ENCODE measurements around the gene SPATA2. TPM values are rescaled to one million over a fixed set of nuclear protein-coding genes. Genes with fewer than 3 reads are reported as not detected.
"Not testable (repeated sequence)": the region's sequence is repeated elsewhere in the genome, so short reads cannot be mapped to it uniquely, and the experiment has no call there.

Gene SPATA2
- total RNA-seq, 4 donors from 2014 or later = 2.7 to 7.2 (median 4.9) TPM

- ATAC-seq = no peak
- no peak overlapping the region for H3K4me3 ChIP-seq
- peaks cover 0 to 89% of the 10 kb centered on the region in 2 donors for H3K36me3 ChIP-seq
- no peak overlapping the region for H3K27ac ChIP-seq
- TF ChIP-seq CTCF (IDR thresholded peaks at IDR 0.05) (no peak), POLR2AphosphoS5 (IDR thresholded peaks at IDR 0.05) (no peak), POLR2A (IDR thresholded peaks at IDR 0.05) (no peak), EP300 (IDR thresholded peaks at IDR 0.05) (no peak)
- H3K9me3 ChIP-seq = no peaks in the 10 kb centered on the region
- WGBS, 2 donors (ENCODE audit: low coverage in 1 of 2) = 87 to 90% methylated on average over 5 to 6 of the region's 6 CpGs
- H3K4me1 ChIP-seq = peaks cover 0 to 3% (median 0%) of the 10 kb centered on the region in 3 donors
- H3K27me3 ChIP-seq = no peaks in the 10 kb centered on the region
Measured at GRCh38 chr20:49862607-49863200, 52.6 kb downstream of the SPATA2 start.

DNA sequence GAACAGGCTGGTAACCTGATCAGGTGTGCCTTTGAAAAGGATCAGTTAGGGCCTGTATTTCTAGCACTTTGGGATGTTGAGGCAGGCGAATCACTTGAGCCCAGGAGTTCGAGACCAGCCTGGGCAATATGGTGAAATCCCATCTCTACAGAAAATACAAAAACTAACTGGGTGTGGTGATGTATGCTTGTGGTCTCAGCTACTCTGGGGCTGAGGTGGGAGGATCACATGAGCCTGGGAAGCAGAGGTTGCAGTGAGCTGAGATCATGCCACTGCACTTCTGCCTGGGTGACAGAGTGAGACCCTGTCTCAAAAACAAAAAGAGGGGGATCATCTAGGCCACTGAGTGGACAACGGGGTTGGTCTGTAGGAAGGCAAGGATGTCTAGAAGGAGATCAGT is 54.1 kb downstream of the SPATA2 start:
- not testable (repeated sequence) for H3K4me1 ChIP-seq, H3K4me3 ChIP-seq, H3K27me3 ChIP-seq, H3K9me3 ChIP-seq, H3K27ac ChIP-seq, ATAC-seq
- H3K36me3 ChIP-seq = peaks cover 0 to 98% of the 10 kb centered on the region in 2 donors
- WGBS, 2 donors (ENCODE audit: low coverage in 1 of 2) = 90 to 93% methylated on average over 1 to 2 of the region's 3 CpGs

DNA sequence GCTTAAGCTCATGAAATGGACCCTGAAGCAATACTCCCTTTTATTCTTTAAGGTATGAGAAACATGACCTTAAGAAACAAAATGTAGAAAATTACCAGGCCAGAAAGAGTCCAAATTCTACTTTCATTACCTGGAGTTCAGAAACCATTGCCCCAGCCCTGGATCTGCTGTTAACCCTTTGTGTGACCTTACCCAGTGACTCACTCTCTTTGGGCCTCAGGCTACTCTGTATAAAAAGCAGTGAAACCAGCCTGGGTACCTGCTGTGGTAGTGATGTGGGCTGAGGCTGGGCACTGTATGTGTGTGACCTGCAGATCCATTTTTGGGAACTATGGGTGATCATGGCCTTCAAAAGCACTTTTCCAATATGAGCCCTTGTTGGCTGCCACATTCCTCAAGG is 55.5 kb downstream of the SPATA2 start:
- Histone ChIP-seq H3K36me3 (peaks cover 0 to 98% of the 10 kb centered on the region in 2 donors), H3K4me1 (no peaks in the 10 kb centered on the region), H3K27ac (no peak overlapping the region)

DNA sequence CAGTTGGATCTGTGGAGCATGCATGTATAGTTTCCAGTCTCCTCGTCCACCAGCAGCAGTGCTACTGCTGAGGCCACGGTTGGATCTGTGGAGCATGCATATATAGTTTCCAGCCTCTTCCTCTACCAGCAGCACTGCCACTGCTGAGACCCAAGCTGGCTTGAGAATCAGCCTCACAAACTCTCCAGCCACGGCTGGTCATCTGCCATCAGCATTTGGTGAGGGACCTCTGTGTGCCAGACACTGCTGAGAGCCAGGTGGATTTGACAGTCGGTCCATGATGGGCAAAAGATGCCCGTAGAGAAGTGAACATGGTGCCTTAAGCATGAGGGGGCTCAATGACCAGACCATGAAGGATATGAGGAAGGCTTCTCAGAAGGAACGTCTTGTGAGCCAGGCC is 56.3 kb downstream of the SPATA2 start:
- ATAC-seq = no peak

More for the DNA sequence above, 55.5 kb downstream of the SPATA2 start:
- Histone ChIP-seq H3K27me3 (no peaks in the 10 kb centered on the region), H3K4me3 (no peak overlapping the region), H3K9me3 (no peaks in the 10 kb centered on the region)
- TF ChIP-seq CTCF (IDR thresholded peaks at IDR 0.05) (no peak), EP300 (IDR thresholded peaks at IDR 0.05) (no peak), POLR2AphosphoS5 (IDR thresholded peaks at IDR 0.05) (no peak), POLR2A (IDR thresholded peaks at IDR 0.05) (no peak)
- ATAC-seq = no peak

DNA sequence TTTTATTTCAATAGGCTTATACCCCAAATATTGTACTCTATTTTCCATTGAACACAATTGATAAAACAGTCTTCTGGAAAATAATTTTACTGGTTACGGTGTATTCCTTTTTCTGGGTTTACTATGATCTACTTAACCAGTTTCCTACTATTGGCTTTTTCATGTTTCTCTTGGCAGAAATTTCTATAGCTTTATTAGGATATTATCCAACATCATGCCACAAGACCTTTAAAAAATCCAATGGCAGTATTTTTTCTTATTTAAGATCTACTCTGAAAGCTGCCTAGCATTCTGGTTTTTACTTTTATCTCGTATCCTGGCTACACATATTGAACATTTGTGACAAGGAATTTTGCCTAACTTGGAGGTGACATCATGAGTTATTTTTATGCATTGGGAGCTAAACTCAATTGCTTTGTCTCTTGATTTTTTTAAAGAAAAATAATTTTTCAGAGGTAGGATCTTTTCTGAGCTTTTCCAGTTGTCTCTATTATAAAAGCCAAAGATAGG is 57.2 kb downstream of the SPATA2 start:
- Histone ChIP-seq H3K27ac (no peak overlapping the region), H3K36me3 (peaks cover 0 to 98% of the 10 kb centered on the region in 2 donors)
- 71 to 83% methylated on average over 2 of the region's 2 CpGs for WGBS, 2 donors (ENCODE audit: low coverage in 1 of 2)

More for the DNA sequence above, 56.3 kb downstream of the SPATA2 start:
- H3K4me3 ChIP-seq = no peak overlapping the region
- no peak overlapping the region for H3K27ac ChIP-seq
- H3K27me3 ChIP-seq = no peaks in the 10 kb centered on the region
- TF ChIP-seq POLR2A (IDR thresholded peaks at IDR 0.05) (no peak), EP300 (IDR thresholded peaks at IDR 0.05) (no peak), POLR2AphosphoS5 (IDR thresholded peaks at IDR 0.05) (no peak), CTCF (IDR thresholded peaks at IDR 0.05) (no peak)
- H3K9me3 ChIP-seq = no peaks in the 10 kb centered on the region
- 87% methylated on average over 4 to 5 of the region's 6 CpGs for WGBS, 2 donors (ENCODE audit: low coverage in 1 of 2)
- H3K4me1 ChIP-seq = no peaks in the 10 kb centered on the region
- peaks cover 0 to 98% of the 10 kb centered on the region in 2 donors for H3K36me3 ChIP-seq

More for the DNA sequence above, 57.2 kb downstream of the SPATA2 start:
- ATAC-seq = no peak
- no peaks in the 10 kb centered on the region for H3K27me3 ChIP-seq
- TF ChIP-seq CTCF (IDR thresholded peaks at IDR 0.05) = no peak
- TF ChIP-seq POLR2AphosphoS5 (IDR thresholded peaks at IDR 0.05) = no peak
- no peak for TF ChIP-seq POLR2A (IDR thresholded peaks at IDR 0.05)
- no peak for TF ChIP-seq EP300 (IDR thresholded peaks at IDR 0.05)
- no peak overlapping the region for H3K4me3 ChIP-seq
- no peaks in the 10 kb centered on the region for H3K4me1 ChIP-seq
- H3K9me3 ChIP-seq = no peaks in the 10 kb centered on the region
